ENCODE data around the gene MR1.
"Not testable (repeated sequence)": the region's sequence is repeated elsewhere in the genome, so short reads cannot be mapped to it uniquely, and the experiment has no call there.

MR1 gene

GRCh38 chr1:181032535-181032934, 1.2 kb upstream of the MR1 start:
- DNase-seq = no peak

DNA sequence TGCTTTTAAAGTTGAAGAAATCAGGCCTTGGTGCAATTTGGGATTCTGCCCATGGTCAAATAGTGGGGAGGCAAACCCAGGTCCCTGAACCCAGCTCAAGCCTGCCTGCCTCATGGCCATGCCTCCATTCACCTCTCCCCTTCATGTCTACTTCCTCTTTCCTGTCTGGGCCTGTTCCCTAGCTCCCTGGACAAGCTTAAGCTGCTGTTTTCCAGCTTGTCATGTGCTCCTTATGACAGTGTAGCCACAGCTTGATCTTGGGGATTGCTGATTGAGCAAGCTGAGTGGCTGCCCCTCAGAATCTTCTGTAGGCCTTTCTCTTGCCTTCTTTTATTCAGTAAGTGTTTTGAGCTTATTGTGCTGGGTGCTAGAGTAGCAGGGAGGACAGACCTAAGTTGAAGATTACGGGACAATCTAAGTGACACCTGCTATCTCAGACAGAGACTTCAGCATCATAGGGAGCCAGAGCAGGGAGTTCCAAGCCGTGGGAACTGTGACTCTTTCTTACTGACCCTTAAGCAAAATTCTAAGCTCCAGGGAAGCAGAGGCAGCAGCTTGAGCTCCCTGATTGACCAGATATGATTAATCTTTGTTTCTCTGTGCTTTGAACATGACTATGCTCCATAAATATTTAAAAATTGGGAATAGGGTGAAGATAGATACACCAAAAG, 520 bp upstream of the MR1 start:
- DNase-seq = peak; percentile 33 to 64

DNA sequence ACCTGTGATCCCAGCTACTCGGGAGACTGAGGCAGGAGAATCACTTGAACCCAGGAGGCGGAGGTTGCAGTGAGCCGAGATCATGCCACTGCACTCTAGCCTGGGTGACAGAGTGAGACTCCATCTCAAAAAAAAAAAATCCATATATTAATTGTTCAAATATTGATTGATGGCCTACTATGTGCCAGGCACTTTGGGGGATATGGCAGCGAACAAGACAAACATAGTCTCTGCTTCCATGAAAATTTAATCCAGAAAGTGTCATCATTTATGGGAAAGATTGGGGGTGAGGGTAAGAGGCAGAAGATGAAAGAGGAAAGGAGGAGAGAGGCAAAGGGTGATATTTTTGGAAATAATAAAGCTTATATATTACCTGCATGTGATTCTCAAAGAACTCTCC, 1.4 kb downstream of the MR1 start:
- DNase-seq = not testable (repeated sequence)

- DNase-seq = no peak
These were observed 2.5 kb downstream of the MR1 start for GRCh38 chr1:181036107-181036836.

- DNase-seq = no peak
These were observed 3.6 kb downstream of the MR1 start for GRCh38 chr1:181037386-181037785.

DNA sequence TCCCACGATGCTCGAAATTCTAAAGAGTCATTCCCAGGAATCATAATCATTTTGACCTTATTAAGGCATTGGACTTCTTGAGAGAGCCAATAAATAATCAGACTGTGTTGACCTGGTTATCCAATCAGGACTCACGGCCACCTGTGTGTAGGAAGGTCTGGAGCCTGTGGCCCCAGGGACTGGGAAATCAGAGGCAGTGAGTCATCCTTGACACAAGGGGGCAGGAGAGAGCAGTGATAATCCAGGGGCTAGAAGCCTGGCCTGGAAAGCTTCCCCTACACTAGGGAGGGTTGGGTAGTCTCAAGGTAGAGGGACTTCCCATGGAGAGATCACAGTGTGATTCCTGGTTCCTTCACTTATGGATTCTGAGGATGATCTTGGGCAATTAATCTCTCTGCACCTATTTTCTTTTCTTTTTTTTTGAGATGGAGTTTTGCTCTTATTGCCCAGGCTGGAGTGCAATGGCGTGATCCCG, 4.7 kb downstream of the MR1 start:
- DNase-seq = peak in 1 of 2 donors; percentile 27

DNA sequence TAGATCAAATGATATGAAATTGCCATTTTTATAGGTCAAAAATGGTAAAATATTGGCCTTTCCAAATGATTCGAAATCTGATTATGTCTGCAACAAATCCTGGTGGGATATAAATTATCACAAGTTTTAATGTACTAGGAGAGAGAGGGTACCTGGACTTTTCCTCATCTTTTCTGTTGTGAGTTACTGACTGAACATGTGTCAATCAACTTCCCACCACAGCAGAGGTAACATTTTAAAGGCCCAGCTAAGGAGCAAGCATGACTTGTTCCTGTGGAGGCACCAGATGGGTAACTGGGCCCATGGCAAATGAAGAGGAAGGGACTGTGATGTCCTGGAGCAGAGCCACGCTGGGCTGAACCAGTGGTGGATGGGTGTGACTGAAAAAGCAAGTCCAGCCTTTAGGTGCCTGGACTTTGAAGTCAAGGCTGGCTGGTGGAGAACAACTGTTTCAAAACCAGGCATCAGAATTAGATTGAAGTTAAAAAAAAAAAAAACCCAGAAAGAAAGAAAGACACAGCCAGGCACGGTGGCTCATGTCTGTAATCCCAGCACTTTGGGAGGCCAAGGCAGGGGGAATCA, 6.6 kb downstream of the MR1 start:
- no peak for DNase-seq

- DNase-seq = no peak
These were observed 9.5 kb downstream of the MR1 start for GRCh38 chr1:181043025-181043888.

GRCh38 chr1:181044449-181044966, 10.7 kb downstream of the MR1 start:
- no peak for DNase-seq

- not testable (repeated sequence) for DNase-seq
These were observed 12.2 kb downstream of the MR1 start for GRCh38 chr1:181045946-181046345.

DNA sequence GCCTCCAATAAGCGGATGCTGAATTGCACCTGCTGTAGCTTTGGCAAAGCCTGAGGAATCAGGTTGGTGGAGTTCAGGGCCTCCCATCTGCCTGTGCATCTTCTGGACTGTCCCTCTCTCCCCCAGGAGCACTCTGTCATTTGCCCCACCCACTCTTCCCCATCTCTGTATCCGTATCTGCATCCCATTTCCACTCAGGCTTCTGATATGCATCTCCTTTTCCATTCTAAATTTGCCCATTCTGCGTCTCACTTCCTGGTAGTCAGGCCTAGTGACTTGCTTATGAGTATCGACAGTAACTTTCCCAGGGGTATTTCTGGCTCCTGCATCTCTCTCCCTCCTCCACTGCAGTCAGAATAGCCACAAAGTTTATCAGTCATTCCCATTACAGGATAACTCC, 15.6 kb downstream of the MR1 start:
- DNase-seq = no peak

GRCh38 chr1:181050922-181051321, 17.1 kb downstream of the MR1 start:
- no peak for DNase-seq

GRCh38 chr1:181056560-181056959, 22.8 kb downstream of the MR1 start:
- no peak for DNase-seq

- DNase-seq = no peak
These were observed 23.3 kb downstream of the MR1 start for GRCh38 chr1:181057079-181057478.

DNA sequence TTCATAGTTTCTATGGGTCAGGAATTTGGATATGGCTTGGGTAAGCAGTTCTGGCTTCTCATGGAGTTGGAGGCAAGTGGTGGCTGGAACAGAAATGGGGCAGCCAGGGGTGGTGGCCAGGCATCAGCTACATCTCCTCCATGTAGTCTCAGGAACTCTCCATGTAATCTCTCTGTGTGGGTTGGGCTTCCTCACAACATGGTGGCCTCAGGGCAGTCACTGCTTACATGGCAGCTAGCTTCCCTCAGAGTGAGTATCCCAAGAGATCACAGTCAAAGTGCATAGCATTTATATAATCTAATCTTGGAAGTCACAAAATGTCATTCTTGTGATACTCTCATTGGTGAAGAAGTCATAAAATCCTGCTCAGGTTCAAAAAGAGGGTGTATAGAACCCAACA, 25.7 kb downstream of the MR1 start:
- DNase-seq = no peak

- DNase-seq = no peak
These were observed 26.3 kb downstream of the MR1 start for GRCh38 chr1:181060066-181060465.

- DNase-seq = not testable (repeated sequence)
These were observed 27.2 kb downstream of the MR1 start for GRCh38 chr1:181060947-181061346.

GRCh38 chr1:181061487-181061886, 27.7 kb downstream of the MR1 start:
- no peak for DNase-seq

DNA sequence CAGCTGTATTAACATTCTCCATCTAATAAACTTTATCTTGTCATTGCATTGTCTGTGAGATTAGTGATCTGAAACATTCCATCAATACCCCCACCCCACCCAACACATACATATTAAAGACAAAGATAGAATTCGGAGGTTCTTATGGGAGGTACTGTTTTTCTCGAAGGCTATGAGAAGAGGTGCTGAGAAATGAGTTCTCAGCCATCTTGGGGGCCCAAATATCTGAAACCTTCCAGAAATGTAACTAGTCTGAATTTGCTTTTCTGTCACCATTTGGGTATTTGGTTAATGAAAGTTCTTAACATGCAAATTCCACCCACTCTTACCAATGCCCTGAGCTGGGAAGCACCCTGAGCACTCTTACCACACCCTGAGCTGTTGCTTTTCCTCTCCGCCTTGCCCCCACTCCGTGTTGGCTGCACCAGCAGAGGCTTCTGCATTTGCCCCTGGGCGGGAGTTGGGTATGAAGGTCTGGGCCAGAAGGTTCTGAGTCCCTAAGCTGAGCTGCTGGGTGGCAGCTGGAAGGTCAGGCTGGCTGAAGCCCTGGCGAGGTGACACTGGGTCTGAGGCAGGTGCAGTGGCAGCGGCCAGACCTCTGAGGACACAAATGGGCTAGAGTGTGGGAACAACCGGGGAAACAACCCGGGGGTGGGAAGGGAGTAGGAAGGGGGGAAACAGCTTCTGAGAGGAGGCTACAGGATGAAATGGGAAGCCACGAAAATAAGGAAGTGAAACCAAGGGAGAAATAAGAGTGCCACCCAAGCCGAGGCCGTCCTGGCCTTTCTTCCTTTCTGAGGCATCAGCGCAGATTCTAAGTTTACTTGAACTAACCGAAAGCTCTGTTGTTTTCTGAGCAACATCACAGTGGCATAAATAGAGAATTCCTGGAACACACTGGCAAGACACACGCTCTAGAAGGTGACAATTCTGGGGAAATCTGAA, 28.4 kb downstream of the MR1 start:
- peak in 1 of 2 donors; percentile 15 for DNase-seq

DNA sequence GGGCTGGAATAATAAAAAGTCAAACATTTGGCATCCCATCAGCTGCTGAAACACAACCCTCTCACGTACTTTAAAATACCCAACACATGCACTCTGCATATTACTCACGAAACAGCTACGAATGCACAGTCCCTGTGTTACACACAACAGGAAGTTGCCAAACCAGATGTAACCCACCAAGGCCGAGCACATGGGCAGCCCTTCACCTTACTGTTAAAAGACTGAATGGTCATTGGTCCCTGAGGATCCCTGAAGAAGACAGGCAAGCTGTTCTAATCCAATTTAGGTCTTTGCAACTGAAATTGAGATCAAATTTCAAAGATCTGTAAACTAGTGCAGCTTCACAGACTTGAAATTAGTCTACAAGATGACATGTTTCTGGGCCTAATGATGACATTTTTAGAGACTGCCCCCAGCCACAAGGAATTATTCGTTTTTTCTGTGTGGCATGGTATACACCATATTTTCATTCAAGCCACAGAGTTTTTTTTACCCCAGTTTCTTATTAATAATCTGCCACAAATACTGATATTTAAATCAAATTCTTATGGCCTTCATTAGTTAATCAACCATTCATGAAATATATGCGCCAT, 29.1 kb downstream of the MR1 start:
- DNase-seq = no peak

- no peak for DNase-seq
These were observed 30.3 kb downstream of the MR1 start for GRCh38 chr1:181064011-181064623.
